RPMI7951 (cell line): ENCODE measurements around the gene SUMO1. TPM values are rescaled to one million over a fixed set of nuclear protein-coding genes. Genes with fewer than 3 reads are reported as not detected.

ENCODE experiments used
- total RNA-seq: library from RNA; depleted of rRNA; stranded (reverse); fragments of >200 nt; shearing (Covaris generic); gene quantifications from 2 replicates; pipeline ENCODE4 v1.2.3, GENCODE V29; 2014; rRNA removed

Gene SUMO1
- total RNA-seq, 1 experiment from 2014 or later = 276 TPM

Other genes with a start within 250 kb of the SUMO1 start
- 29.4 and 32.4 TPM in 2 replicates for gene FZD7, start 204.7 kb downstream of the SUMO1 start, total RNA-seq
- gene KIAA2012, start 165.3 kb downstream of the SUMO1 start, total RNA-seq = under 0.01 TPM in 1 of 2 replicates, not detected in the other
- gene NOP58, start 27.2 kb upstream of the SUMO1 start, total RNA-seq = 71.9 and 76.7 TPM in 2 replicates
- 28.7 and 32.4 TPM in 2 replicates for gene BMPR2, start 137.7 kb upstream of the SUMO1 start, total RNA-seq